Endothelial cell of umbilical vein (primary cell): ENCODE measurements around the gene ID1. TPM values are rescaled to one million over a fixed set of nuclear protein-coding genes. Genes with fewer than 3 reads are reported as not detected.

Experiments used
- BruUV-seq: library from RNA; stranded (reverse); fragments of 400-500 nt; replicated peaks from 2 replicates; lab custom pipeline; 2021; lab: Mats Ljungman, UMichigan
- CTCF ChIA-PET: fragments of 300-600, 350-600 bp; sonication (Branson Sonifier 250); formaldehyde crosslinking; loops from one replicate; lab custom pipeline; 2021; ENCODE audit warnings: antibody characterized with exemption, inconsistent platforms; lab: Charles Lee
- POLR2A ChIA-PET: fragments of 300-600, 350-600 bp; sonication (Branson Sonifier 250); formaldehyde crosslinking; loops from one replicate; lab custom pipeline; 2021; ENCODE audit warnings: antibody characterized with exemption, inconsistent platforms; lab: Charles Lee
- DNase-seq: peaks from one replicate; pipeline ENCODE4 v3.0.0-alpha.2; 2011; ENCODE audit warnings: low read depth, low spot score
- FAIRE-seq: peaks from 2 replicates; lab custom pipeline; 2011; peaks lifted over from hg19 to GRCh38; lab: Jason Lieb, UNC
- H2AFZ ChIP-seq: 2 replicates; pipeline ENCODE4 v1.6.0; 2012; ENCODE audit warnings: low read depth, low read length, control low read depth, inconsistent platforms
- H3K27ac ChIP-seq: 2 replicates; pipeline ENCODE4 v1.5.1; 2011; ENCODE audit warnings: low read depth, mild to moderate bottlenecking, control low read depth, low read length, moderate library complexity; ENCODE audit not compliant: insufficient read depth
- H3K27me3 ChIP-seq, 2 experiments: 2 replicates each; pipeline versions ENCODE4 v1.6.0 to v1.6.1; 2011; ENCODE audit warnings: low read length in 2 of 2, mixed read lengths in 1 of 2; ENCODE audit not compliant: control insufficient read depth in 2 of 2, insufficient read depth in 2 of 2
- H3K36me3 ChIP-seq, 2 experiments: 2 replicates in 1 of 2; 3 replicates in 1 of 2; pipeline ENCODE4 v1.5.1; 2011; ENCODE audit warnings: low read length in 2 of 2, mild to moderate bottlenecking in 1 of 2, moderate library complexity in 1 of 2; ENCODE audit not compliant: control insufficient read depth in 2 of 2, insufficient read depth in 2 of 2; ENCODE audit errors: extremely low read depth in 1 of 2
- H3K4me1 ChIP-seq: 3 replicates; pipeline ENCODE4 v1.5.1; 2011; ENCODE audit warnings: mild to moderate bottlenecking, low read length; ENCODE audit not compliant: control insufficient read depth, insufficient read depth; ENCODE audit errors: extremely low read depth
- H3K4me2 ChIP-seq: 2 replicates; pipeline ENCODE4 v1.6.1; 2011; ENCODE audit warnings: low read length, control low read depth, mixed read lengths; ENCODE audit not compliant: insufficient read depth
- H3K4me3 ChIP-seq, 3 experiments: fragments of 200-600 bp in 1 of 3; sonication (generic), shearing (Covaris generic) in 1 of 3; replicated peaks in 1 of 3; 2 replicates each; pipeline ENCODE4 v1.5.1; 2011 to 2016; ENCODE audit warnings: control low read depth in 3 of 3, low read length in 3 of 3, mild to moderate bottlenecking in 2 of 3, inconsistent platforms in 1 of 3, low read depth in 1 of 3, moderate library complexity in 1 of 3; ENCODE audit not compliant: insufficient read depth in 1 of 3
- H3K79me2 ChIP-seq: 2 replicates; pipeline ENCODE4 v1.6.0; 2012; ENCODE audit warnings: low read length, inconsistent platforms; ENCODE audit not compliant: control insufficient read depth, insufficient read depth
- H3K9ac ChIP-seq: replicated peaks from 2 replicates; pipeline ENCODE3; 2011; ENCODE audit warnings: low read length, control low read depth; ENCODE audit not compliant: insufficient read depth; ENCODE audit errors: extremely low read depth
- H3K9me1 ChIP-seq: replicated peaks from 3 replicates; pipeline ENCODE4 v1.6.0; 2011; ENCODE audit warnings: mild to moderate bottlenecking, low read length; ENCODE audit not compliant: control insufficient read depth, insufficient read depth; ENCODE audit errors: extremely low read depth
- H3K9me3 ChIP-seq: replicated peaks from 2 replicates; pipeline ENCODE4 v1.5.1; 2012; ENCODE audit warnings: low read length, inconsistent platforms; ENCODE audit not compliant: control insufficient read depth, insufficient read depth
- H4K20me1 ChIP-seq: replicated peaks from 2 replicates; pipeline ENCODE3; 2011; ENCODE audit warnings: mild to moderate bottlenecking, low read length; ENCODE audit not compliant: control insufficient read depth, insufficient read depth; ENCODE audit errors: extremely low read depth
- EZH2 ChIP-seq: IDR thresholded peaks from 2 replicates; pipeline ENCODE4 v1.6.1; 2012; ENCODE audit warnings: borderline replicate concordance, low read depth, mild to moderate bottlenecking, moderate library complexity, low read length, inconsistent platforms; ENCODE audit not compliant: severe bottlenecking
- GATA2 ChIP-seq: IDR thresholded peaks from 2 replicates; pipeline ENCODE4 v1.7.0; 2011; ENCODE audit warnings: low read depth, mild to moderate bottlenecking, moderate library complexity, mixed read lengths, low read length; ENCODE audit not compliant: insufficient read length, insufficient read depth
- JUN ChIP-seq: IDR thresholded peaks from 2 replicates; pipeline ENCODE4 v1.6.1; 2011; ENCODE audit warnings: borderline replicate concordance, low read depth; ENCODE audit not compliant: insufficient read length, insufficient read depth
- MAX ChIP-seq: IDR thresholded peaks from 2 replicates; pipeline ENCODE4 v1.6.1; 2011; ENCODE audit not compliant: insufficient read depth, insufficient read length
- MYC ChIP-seq: IDR thresholded peaks from one replicate; pipeline ENCODE4 v1.6.1; 2011; ENCODE audit warnings: mild to moderate bottlenecking, low read depth, low read length
- POLR2A ChIP-seq: IDR thresholded peaks from 2 replicates; pipeline ENCODE4 v1.6.1; 2012; ENCODE audit warnings: low read depth, mild to moderate bottlenecking, control low read depth, low read length
- dilution Hi-C: fragments of 300-500 bp; cut with MboI; formaldehyde crosslinking; loops from one replicate; pipeline ENCODE4 v1.15.0; 2019; ENCODE audit warnings: low sequenced_read_pairs; ENCODE audit not compliant: extremely low pct_ligation_motif_present
- intact Hi-C: fragments of 100-400 bp; cut with micrococcal nuclease; formaldehyde crosslinking; loops from one replicate; pipeline ENCODE4 v1.10.0; 2022
- polyA plus RNA-seq, 4 experiments: library from polyadenylated mRNA; depleted of rRNA in 3 of 4; stranded (reverse) in 3 of 4; unstranded in 1 of 4; fragments of >200 nt; gene quantifications; 2 replicates each; pipeline versions ENCODE4 v1.2.1 to v1.2.3, GENCODE V29; 2011 to 2012; ENCODE audit warnings: missing spikeins in 1 of 4
- total RNA-seq: library from RNA; stranded (reverse); gene quantifications from 2 replicates; pipeline ENCODE4 v1.2.3, GENCODE V29; 2021
- TF ChIP-seq, protein P1 (sequence below), 2 donors: IDR thresholded peaks; 1 replicate in 1 of 2; 2 replicates in 1 of 2; pipeline ENCODE4 v1.5.1; 2011; ENCODE audit warnings: low read length in 2 of 2, mild to moderate bottlenecking in 2 of 2, moderate library complexity in 2 of 2, control low read depth in 1 of 2, inconsistent platforms in 1 of 2, low read depth in 1 of 2; ENCODE audit not compliant: insufficient read depth in 1 of 2; ENCODE audit errors: extremely low read depth in 1 of 2

The ID1 gene
- total and polyA plus RNA-seq, 2 donors (not counting 3 experiments of a cell fraction or from before 2014, with no cell fraction given), result 78.9 to 152 TPM

GRCh38 chr20:31643522-31643921 is 38.4 kb downstream of the ID1 start:
- H3K36me3 ChIP-seq, result no peaks in the 10 kb centered on the region
- no peak overlapping the region for H2AFZ ChIP-seq
- no TSS peak for BruUV-seq
- H3K9ac ChIP-seq, result no peak overlapping the region
- TF ChIP-seq JUN (no peak), GATA2 (no peak), EZH2 (no peak), MYC (no peak), POLR2A (no peak), MAX (no peak)
- TF ChIP-seq, protein P1, sequence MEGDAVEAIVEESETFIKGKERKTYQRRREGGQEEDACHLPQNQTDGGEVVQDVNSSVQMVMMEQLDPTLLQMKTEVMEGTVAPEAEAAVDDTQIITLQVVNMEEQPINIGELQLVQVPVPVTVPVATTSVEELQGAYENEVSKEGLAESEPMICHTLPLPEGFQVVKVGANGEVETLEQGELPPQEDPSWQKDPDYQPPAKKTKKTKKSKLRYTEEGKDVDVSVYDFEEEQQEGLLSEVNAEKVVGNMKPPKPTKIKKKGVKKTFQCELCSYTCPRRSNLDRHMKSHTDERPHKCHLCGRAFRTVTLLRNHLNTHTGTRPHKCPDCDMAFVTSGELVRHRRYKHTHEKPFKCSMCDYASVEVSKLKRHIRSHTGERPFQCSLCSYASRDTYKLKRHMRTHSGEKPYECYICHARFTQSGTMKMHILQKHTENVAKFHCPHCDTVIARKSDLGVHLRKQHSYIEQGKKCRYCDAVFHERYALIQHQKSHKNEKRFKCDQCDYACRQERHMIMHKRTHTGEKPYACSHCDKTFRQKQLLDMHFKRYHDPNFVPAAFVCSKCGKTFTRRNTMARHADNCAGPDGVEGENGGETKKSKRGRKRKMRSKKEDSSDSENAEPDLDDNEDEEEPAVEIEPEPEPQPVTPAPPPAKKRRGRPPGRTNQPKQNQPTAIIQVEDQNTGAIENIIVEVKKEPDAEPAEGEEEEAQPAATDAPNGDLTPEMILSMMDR (IDR thresholded peaks at IDR 0.05; ENCODE audit: extremely low read depth in 1 of 2, insufficient read depth in 1 of 2, low read depth in 1 of 2, low read length in 2 of 2), result no peak
- no peak for FAIRE-seq
- DNase-seq, result no peak
- ChIA-PET CTCF (interaction anchor here (0.9 to 3.3 kb wide), 6 partner anchors 10 to 80 kb away, joined by 3 to 22 read pairs (median 4); no protein-coding TSS in a partner anchor), POLR2A (no interaction called here)
- dilution Hi-C loops, result no loop called here
- no peaks in the 10 kb centered on the region for H3K4me1 ChIP-seq
- H3K27ac ChIP-seq, result no peak overlapping the region
- intact Hi-C loops, result no loop called here
- no peaks in the 10 kb centered on the region for H3K79me2 ChIP-seq
- no peaks in the 10 kb centered on the region for H3K9me3 ChIP-seq
- no peak overlapping the region for H3K4me3 ChIP-seq
- H4K20me1 ChIP-seq, result no peaks in the 10 kb centered on the region
- H3K27me3 ChIP-seq, result peaks cover 0 to 7% of the 10 kb centered on the region in 2 experiments
- no peaks in the 10 kb centered on the region for H3K9me1 ChIP-seq
- H3K4me2 ChIP-seq, result no peak overlapping the region
